ENCODE results near the gene BCAS3. TPM values are rescaled to one million over a fixed set of nuclear protein-coding genes. Genes with fewer than 3 reads are reported as not detected.
"Not testable (repeated sequence)": the region's sequence is repeated elsewhere in the genome, so short reads cannot be mapped to it uniquely, and the experiment has no call there.

BCAS3 gene
- total RNA-seq, 1 experiment from 2014 or later, result 31.0 TPM

DNA sequence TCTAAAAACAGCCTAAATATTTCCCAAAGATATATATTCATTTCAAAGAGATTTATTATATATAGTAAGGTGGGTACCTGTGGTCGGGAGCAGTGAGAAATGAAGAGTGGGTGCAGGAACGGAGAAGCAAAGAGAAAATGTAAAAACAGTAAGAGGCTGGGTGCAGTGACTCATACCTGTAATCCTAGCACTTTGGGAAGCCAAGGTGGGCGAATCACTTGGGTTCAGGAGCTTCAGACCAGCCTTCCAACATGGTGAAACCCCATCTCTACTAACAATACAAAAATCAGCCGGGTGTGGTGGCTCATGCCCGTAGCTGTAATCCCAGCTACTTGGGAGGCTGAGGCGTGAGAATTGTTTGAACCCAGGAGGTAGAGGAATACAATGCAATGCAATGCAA lies 257.1 kb downstream of the BCAS3 start:
- DNase-seq (ENCODE audit: low spot score), result peak; percentile 3

DNA sequence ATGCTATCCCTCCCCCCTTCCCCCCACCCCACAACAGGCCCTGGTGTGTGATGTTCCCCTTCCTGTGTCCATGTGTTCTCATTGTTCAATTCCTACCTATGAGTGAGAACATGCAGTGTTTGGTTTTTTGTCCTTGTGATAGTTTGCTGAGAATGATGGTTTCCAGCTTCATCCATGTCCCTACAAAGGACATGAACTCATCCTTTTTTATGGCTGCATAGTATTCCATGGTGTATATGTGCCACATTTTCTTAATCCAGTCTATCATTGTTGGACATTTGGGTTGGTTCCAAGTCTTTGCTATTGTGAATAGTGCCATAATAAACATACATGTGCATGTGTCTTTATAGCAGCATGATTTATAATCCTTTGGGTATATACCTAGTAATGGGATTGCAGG lies 258.3 kb downstream of the BCAS3 start:
- DNase-seq (ENCODE audit: low spot score), result not testable (repeated sequence)

DNA sequence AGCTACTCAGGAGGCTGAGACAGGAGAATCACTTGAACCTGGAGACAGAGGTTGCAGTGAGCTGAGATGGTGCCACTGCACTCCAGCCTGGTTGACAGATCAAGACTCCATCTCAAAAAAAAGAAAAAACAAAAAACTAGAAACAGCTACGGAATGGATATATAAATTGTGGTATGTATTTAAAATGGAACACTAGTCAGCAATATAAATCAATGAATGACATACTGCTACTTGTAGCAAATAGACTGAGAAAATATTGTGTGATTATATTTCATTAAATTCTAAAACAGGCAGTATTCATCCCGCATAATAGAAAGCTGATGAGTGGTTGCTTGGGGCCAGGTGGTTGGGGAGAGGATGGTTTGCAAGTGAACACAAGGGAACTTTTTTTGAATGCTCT lies 261.7 kb downstream of the BCAS3 start:
- no peak for DNase-seq (ENCODE audit: low spot score)

DNA sequence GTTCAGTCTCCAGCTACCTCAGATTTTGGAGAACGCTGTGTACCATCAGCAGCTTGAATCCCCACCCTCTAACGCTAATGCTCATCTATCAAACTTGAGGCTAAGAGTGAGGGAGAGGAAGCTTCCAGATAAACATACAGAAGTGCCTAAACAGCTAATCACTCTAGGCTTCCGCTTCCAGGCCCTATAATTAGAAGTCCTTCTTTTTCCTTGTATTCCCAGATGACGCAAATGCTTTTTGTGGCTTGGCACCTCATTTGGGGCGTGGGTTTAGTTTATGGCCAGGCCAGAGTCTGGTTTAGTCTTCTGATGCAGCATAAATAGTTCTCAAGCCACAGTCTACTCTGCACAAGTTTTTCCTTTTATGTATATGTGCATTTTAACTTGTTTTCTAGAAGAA lies 263.4 kb downstream of the BCAS3 start:
- DNase-seq (ENCODE audit: low spot score), result peak; percentile 81

DNA sequence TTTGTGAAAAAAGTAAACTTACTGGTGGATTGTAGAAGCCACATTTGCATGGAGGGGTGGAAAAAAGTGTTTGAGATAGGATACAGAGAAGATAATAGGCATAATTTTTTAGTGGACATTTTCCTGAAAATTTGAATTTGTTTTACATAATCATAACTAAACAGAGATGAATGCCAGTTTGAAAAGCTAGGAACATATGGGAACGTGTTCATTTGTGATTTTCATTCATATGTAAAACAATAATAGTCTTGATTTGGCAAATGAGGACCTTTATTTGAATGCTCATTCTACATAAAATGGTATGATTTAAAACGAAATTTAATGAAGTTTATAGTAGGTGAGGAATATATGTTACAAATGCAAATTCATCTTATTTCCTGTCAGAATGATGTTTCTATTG lies 263.9 kb downstream of the BCAS3 start:
- DNase-seq (ENCODE audit: low spot score), result no peak

DNA sequence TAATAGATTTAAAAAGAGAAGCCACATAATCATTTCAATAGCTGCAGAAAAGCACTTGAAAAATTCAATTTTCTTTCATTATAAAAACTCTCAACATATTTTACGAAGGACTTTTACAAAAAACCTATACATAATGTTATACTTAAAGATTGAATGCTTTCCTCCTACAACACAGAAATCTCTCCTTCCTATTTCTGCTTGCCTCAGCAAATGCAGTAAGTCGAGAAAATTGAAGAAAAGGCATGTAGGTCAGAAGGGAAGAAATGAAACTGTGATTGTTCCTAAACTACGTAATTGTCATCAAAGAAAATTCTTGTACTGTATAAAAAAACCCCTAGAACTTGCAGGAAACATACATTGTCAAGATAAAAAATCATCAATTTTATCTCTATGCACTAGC lies 267.1 kb downstream of the BCAS3 start:
- no peak for DNase-seq (ENCODE audit: low spot score)

DNA sequence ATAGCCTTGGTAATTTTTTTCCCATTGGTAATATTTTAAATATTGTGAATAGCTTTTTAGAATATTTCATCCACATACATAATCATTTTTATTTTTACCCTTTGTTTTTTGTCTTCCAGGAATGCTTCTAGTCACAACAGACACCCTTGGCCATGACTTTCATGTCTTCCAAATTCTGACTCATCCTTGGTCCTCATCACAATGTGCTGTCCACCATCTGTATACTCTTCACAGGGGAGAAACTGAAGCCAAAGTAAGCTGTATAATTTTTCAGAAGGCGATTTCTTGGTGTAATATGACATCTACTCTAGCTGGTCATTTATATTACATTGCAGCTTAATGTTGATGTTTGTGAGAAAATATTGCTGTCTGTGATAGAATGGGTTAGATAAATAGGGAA lies 269.4 kb downstream of the BCAS3 start:
- no peak for DNase-seq (ENCODE audit: low spot score)

DNA sequence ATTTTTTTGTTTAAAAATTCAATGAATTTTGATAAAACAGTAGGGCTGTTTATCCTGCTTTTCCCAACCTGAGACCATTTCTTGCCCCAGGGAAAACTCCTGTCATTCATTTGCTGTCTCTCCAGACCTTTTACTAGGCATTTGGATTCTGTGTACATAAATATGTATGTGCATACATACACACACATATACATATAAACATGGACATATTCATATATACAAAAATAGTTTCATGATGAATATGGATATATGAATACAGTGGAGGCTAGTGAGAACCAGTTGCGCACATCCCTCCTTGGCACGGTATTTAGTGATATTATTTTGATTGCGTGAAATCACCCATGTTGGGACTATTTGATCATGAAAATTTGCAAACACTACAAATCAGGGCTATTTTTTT lies 269.9 kb downstream of the BCAS3 start:
- DNase-seq (ENCODE audit: low spot score), result no peak

DNA sequence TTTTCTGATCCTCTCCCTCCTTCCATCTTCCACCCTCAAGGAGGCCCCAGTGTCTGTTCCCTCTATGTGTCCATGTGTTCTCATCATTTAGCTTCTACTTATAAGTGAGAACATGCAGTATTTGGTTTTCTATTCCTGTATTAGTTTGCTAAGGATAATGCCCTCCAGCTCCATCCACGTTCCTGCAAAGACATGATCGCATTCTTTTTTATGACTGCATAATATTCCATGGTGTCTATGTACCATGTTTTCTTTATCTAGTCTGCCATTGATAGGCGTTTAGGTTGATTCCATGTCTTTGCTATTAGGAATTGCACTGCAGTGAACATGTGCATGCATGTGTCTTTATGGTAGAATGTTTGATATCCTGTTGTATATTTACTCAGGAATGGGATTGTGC lies 275.1 kb downstream of the BCAS3 start:
- DNase-seq (ENCODE audit: low spot score), result no peak

DNA sequence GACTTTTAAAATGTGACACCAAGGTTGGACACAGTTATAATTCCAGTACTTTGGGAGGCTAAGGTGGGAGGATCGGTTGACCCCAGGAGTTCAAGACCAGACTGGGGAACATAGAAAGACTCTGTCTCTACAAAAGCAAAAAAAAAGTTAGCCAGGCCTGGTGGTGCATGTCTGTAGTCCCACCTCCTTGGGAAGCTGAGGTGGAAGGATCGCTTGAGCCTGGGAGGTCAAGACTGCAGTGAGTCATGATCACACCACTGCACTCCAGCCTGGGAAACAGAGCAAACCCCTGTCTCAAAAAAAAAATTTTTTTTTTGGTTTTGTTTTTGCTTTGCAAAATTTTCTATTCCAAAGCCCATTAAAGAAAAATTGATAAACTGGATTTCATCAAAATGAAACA lies 281.4 kb downstream of the BCAS3 start:
- no peak for DNase-seq (ENCODE audit: low spot score)

DNA sequence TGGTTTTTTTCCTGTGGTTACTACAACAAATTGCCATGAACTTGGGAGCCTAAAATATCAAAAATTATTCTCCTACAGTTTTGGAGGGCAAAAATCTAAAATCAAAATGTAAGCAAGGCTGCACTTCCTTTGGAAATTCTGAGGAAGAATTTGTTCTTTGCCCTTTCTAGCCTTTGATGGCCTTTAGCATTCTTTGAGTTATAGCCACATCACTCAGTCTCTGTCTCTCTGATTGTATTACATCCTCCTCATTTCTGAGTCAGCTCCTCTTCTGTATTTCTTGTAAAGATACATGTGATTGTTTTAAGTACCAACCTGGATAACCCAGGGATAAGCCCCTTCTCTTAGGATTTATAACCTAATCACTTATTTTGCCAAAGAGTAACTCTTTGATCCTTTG lies 282.0 kb downstream of the BCAS3 start:
- no peak for DNase-seq (ENCODE audit: low spot score)

DNA sequence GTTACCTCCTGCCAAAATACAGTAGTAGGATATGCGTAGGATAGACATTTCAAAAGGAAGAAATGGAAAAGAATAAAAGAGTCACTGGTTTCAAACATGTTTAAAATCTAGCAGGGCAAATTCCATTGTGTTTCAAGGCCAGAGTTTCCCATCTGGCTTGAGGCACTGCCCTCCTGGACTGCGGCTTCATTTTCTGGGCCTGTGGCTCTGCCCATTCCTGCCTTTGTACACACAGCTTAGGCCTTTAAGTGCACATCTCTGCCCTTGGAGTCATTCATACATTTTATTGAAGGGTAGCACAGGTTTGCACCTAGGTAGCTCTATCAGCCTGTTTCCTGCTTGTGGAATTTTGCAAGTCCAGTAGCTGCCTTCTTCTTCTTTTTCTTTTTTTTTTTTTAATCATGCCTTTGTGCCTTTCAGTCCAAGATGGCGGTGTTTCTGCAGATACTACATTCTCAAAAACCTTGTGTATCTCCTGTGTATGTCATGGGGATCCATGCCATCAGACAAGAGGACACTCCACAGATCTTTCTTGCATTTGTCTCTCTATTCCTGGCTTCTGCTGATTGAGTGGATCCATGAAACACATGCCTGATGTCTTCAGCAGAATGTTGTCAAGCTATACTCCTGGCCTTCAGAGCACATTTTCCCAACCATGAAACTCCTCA lies 282.9 kb downstream of the BCAS3 start:
- no peak for DNase-seq (ENCODE audit: low spot score)

DNA sequence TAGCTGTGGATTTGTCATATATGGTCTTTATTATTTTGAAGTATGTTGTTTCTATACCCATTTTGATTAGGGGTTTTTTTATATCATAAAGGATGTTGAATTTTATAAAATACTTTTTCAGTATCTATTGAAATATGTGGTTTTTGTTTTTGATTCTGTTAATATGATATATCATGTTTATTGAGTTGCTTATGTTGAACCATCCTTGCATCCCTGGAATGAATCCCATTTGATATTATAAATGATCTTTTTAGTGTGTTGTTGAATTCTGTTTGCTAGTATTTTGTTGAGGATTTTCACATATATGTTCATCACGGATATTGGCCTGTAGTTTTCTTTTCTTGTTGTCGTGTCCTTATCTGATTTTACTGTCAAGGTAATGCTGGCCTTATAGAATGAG lies 286.5 kb downstream of the BCAS3 start:
- no peak for DNase-seq (ENCODE audit: low spot score)

DNA sequence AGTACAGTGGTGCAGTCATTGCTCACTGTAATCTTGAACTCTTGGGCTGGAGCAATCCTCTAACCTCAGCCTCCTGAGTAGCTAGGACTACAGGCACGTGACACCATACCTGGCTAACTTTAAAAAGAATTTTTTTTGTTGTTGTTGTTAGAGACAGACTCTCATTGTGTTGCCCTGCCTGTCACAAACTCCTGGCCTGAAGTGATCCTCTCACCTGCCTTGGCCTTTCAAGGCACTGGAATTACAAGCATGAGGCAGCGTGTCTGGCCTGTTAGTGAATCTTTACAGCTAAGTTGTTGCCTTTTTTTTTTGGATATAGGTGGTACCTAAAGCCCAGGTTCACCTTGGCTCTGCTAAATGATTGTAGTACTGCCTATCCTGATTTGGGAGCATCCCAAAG lies 290.6 kb downstream of the BCAS3 start:
- DNase-seq (ENCODE audit: low spot score), result no peak

DNA sequence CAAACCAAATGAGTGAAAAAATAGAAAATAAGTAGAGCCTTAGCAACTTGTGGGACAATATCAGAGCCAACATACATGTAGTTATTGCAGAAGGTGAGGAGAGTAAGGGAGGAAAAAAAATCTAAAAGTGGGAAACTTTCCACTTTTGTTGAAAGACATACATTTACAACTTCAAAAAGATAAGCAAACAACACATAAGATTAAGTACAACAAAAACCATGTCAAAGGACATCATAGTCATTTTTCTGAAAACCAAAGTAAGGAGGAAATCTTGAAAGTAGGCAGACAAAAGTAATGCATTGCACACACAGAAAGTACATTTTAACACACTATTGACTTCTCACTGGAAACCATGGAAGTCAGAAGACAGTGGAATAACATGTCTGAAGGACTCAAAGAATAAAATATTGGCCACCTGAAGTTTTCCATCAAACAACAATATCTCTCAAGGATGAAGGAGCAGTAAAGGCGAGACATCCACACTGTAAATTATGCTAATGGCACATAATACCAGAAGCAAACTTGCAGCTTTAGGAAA lies 291.9 kb downstream of the BCAS3 start:
- no peak for DNase-seq (ENCODE audit: low spot score)

DNA sequence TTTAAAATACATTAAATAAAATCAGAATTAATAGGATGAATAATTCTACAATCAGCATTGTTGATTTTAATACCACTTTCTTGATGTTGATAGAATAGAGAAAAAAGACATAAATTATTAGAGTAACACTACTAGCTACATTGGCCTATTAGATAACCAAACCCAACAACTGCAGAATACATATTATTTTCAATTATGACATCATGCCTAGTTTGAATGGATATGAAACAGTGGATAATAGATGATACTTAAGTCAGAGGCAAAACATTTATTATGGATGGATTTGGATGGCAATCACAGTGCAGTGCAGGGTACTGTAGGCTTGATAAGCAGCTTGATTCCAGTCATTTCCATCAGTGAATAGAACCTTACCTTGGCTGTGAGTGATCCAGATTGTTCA lies 293.1 kb downstream of the BCAS3 start:
- no peak for DNase-seq (ENCODE audit: low spot score)

DNA sequence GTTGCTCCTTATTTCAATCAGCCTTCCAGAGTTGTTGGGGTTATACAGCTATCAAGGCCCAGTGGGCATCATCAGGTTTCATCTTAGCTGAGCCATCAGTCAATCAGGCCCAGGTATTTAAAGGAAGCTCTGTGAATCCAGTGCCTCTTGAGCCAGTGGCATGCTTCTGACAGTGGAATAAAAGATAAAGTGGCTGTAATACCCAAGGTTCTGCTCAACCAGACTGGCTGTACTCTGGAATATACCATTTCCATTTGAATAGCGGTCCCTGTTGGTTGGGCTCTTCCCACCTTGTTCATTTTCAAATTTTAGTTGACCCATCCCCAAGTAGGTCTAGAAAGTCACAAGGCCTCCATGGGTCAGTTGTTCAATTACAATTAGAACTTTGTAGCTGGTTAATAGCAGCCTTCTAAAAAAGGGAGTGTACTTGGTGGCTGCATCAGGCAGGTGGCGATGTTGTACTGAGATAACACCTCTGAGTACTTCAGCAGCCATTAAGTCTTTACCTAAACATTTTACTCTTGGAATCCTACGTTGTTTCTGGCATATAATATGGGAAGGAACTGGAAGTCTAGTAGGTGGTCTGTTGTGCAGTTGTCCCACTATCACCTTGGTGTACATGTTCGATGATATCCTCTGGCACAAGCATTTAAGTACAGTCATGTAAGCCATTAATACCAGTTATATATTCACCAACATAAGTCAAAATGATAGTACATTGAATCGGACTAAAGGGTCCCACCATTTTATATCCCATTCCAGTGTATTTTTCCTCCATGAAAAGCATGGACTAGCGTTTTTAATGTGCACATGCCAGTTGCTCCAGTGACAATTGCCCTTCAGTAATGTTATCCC lies 294.1 kb downstream of the BCAS3 start:
- DNase-seq (ENCODE audit: low spot score), result peak; percentile 36

DNA sequence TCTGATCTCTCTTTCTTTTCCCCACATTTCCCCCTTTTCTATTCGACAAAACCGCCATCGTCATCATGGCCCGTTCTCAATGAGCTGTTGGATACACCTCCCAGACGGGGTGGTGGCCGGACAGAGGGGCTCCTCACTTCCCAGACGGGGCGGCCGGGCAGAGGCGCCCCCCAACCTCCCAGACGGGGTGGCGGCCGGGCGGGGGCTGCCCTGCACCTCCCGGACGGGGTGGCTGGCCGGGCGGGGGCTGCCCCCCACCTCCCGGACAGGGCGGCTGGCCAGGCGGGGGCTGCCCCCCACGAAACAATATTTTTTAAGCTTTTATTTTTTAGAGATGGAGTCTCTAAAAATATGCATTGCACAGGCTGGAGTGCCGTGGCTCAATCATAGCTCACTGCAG lies 299.2 kb downstream of the BCAS3 start:
- DNase-seq (ENCODE audit: low spot score), result not testable (repeated sequence)

DNA sequence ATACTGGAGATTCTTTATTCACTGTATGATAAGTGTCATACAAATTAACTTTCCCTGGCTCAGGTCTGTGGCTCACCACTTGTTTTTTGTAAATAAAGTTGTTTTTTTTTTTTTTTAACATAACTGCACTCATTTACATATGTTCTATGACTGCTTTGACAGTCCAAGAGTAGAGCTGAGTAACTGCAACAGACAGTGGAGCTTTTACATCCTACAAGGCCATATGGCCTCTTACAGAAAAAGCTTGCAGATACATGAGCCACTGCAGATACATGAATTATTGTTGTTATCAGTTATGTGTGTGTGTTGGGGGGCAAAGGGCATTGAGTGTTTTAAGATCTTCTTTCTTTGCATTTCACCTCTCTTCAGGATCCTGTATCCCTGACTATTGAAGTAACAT lies 311.7 kb downstream of the BCAS3 start:
- no peak for DNase-seq (ENCODE audit: low spot score)

DNA sequence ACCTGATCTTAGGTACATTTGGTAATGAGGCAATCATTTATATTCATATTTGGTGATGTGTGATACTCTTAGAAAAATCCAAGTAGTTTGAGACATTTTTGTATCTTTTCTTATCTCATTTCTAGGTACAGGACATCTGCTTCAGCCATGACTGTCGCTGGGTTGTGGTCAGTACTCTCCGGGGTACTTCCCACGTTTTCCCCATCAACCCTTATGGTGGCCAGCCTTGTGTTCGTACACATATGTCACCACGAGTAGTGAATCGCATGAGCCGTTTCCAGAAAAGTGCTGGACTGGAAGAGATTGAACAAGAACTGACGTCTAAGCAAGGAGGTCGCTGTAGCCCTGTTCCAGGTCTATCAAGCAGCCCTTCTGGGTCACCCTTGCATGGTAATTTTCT lies 312.2 kb downstream of the BCAS3 start:
- DNase-seq (ENCODE audit: low spot score), result no peak

DNA sequence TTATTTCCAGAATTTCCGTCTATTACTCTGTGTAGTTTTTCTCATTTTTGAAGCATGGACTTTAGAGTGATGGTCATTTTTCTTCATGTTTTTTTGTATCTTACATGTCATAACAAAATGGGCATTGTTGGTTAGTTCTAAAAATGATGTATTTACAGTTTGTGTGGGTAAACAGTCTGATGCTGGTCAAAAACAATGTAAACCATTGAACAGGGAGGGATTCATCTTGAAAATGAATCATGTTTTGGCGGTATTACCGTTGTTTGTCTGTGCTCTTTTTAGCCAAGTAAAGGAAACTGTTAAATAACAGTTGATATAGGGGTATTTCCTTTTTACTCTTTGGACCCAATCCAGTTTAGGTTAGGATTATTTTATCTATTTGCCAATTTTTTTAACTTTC lies 315.8 kb downstream of the BCAS3 start:
- DNase-seq (ENCODE audit: low spot score), result no peak

DNA sequence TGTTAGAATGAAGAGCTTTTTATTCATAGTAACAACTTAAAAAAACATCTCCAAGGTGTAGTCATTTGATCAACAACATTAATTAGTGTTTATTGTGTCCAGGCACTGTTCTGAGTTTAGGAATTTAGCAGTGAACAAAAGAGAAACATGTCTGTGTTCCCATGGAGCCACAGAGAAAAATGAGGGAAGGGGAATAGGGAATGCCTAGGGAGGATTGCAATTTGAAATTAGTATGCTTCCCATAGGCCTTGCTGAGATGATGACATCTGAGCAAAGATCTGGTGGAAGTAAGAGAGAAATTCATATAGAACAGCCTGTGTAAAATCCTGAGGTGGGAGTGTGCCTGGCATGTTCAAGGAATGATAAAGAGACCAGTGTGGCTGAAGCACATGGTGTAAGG lies 318.0 kb downstream of the BCAS3 start:
- DNase-seq (ENCODE audit: low spot score), result no peak

DNA sequence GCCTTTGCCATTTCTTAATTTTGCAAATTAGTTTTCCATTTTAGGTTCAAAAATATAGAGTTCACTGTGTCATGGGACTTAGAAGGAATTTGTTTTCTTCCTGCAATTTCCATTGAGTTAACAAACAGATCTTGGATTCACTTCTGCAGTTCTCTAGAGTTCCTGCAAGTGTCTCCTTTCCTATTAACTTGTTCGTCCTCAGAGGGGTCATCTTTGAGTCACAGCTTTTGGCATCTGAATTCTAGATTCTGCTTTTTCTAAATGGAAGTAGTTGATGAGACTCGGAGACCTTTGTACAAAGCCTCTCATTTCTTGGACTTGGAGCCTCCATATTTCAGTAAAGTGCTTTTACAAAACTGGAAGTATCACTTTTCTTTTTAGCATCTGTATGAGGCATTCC lies 323.3 kb downstream of the BCAS3 start:
- DNase-seq (ENCODE audit: low spot score), result peak; percentile 31

Measured in A172 (cell line).